GM18502 (cell line): ENCODE measurements around the gene FMC1.

Source experiments
- ATAC-seq: cut with Tn5 transposase; IDR thresholded peaks from one replicate; pipeline ENCODE4 v1.9.1; 2021; ENCODE audit warnings: mild to moderate bottlenecking; ENCODE audit not compliant: unreplicated experiment, poor library complexity

Gene FMC1

DNA sequence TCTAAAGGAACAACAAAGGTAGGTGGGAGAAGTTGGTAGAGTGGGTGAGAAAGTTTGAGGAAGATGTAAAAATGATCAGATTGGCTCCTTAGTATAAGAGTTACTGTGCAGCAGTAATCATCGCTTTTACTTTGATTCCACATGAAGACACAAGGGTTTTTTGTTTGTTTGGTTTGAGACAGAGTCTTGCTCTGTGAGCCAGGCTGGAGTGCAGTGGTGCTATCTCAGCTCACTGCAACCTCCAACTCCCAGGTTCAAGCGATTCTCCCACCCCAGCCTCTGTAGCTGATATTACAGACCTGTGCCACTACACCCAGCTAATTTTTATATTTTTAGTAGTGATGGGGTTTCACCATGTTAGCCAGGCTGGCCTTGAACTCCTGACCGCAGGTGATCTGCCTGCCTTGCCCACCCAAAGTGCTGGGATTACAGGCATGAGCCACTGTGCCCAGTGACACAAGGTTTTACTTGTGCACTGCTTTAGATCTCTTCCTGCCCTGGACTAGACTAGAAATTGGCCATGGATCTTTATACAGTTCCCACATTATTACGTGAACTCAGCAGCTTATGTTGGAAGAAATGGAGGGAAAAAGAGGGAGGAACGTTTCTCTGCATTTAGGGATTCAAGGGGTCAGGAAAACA, 29.3 kb downstream of the FMC1 start:
- ATAC-seq: no peak

DNA sequence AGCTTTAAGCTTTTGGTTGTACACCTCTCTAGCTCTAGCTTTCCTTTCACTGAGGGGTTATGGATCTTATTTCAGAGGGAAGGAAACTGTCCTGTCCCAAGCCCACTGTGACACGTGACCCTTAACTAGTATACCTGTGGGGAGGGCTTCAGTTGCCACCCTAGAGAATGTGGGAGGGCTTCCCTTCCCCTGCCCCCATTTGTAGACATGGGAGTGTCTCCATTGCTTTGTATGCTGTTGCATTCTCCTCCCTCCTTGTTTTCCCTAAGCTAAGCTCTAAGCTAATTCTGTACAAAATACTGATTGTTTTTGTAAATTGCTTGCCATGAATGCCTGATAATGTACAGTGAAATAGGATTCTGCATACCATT, 29.8 kb downstream of the FMC1 start:
- ATAC-seq: no peak

GRCh38 chr7:139374246-139374645, 33.1 kb downstream of the FMC1 start:
- no peak for ATAC-seq

GRCh38 chr7:139382439-139382838, 41.3 kb downstream of the FMC1 start:
- ATAC-seq: no peak

- no peak for ATAC-seq
Measured at GRCh38 chr7:139384611-139385010, 43.5 kb downstream of the FMC1 start.

GRCh38 chr7:139387594-139387993, 46.5 kb downstream of the FMC1 start:
- no peak for ATAC-seq

GRCh38 chr7:139389091-139389490, 48.0 kb downstream of the FMC1 start:
- no peak for ATAC-seq

- no peak for ATAC-seq
Measured at GRCh38 chr7:139389774-139390173, 48.6 kb downstream of the FMC1 start.

DNA sequence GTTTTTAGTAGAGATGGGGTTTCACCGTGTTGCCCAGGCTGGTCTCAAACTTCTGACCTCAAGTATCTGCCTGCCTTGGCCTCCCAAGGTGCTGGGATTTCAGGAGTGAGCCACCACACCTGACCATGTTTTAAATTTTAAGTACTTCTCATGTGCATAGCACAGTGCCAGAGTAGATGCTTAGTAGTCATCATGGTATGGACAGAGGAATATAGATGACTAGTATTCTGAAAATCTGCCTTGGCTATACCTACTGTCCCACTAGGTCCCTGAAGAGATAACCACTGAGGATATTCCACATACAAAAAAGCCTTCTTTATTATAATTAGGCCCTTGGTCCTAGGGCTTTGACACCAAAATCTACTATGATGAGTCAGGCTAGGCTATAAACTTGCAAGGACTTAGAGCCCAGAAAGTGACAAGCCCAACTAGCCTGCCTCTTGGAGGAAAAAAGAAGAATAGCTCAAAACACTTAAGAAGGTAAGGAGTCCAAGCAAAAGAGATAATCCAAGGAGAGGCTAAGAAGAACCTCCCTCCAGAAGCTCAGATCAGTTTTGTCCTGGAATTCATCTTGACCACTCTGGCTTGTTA, 52.6 kb downstream of the FMC1 start:
- ATAC-seq: no peak

DNA sequence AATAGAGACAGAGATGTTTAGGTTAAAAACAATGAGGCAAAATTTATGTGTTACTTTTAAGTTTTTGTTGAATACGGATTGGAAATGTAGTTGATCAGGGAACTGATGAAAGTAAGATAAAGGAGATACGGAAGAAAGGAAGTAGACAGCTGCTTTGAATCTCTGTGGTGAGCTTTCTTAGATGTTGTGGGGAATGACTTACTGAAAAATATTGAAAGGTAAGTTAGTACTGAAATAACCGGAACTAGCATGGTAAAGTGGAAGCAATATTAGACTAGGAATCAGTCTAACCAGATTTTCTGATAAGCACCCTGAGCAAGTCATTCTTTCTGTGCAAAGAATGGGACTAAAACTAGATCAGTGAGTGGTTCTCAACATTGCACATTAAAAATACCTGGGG, 53.4 kb downstream of the FMC1 start:
- ATAC-seq: no peak
